CD4-positive, alpha-beta T cell treated with Interleukin-4 for 4 hours (primary cell): ENCODE results near the gene SLC6A17.

ENCODE experiments used
- DNase-seq: peaks from one replicate; pipeline ENCODE4 v3.0.0-alpha.2; 2020

Gene SLC6A17

GRCh38 chr1:110224240-110224995, 74.1 kb downstream of the SLC6A17 start:
- DNase-seq, result no peak

GRCh38 chr1:110225212-110225611, 74.9 kb downstream of the SLC6A17 start:
- DNase-seq, result no peak

- no peak for DNase-seq
These were observed 75.6 kb downstream of the SLC6A17 start for GRCh38 chr1:110225756-110226404.

- no peak for DNase-seq
These were observed 77.5 kb downstream of the SLC6A17 start for GRCh38 chr1:110227774-110228173.

GRCh38 chr1:110228381-110228780, 78.1 kb downstream of the SLC6A17 start:
- no peak for DNase-seq

- DNase-seq, result no peak
These were observed 78.6 kb downstream of the SLC6A17 start for GRCh38 chr1:110228869-110229268.

GRCh38 chr1:110229348-110230001, 79.2 kb downstream of the SLC6A17 start:
- no peak for DNase-seq

- DNase-seq, result no peak
These were observed 80.3 kb downstream of the SLC6A17 start for GRCh38 chr1:110230381-110231199.

- no peak for DNase-seq
These were observed 83.6 kb downstream of the SLC6A17 start for GRCh38 chr1:110233861-110234260.

GRCh38 chr1:110234691-110235090, 84.4 kb downstream of the SLC6A17 start:
- no peak for DNase-seq

GRCh38 chr1:110235181-110235833, 85.0 kb downstream of the SLC6A17 start:
- DNase-seq, result no peak

GRCh38 chr1:110235834-110236682, 85.8 kb downstream of the SLC6A17 start:
- DNase-seq, result no peak

GRCh38 chr1:110237386-110238152, 87.3 kb downstream of the SLC6A17 start:
- no peak for DNase-seq

- no peak for DNase-seq
These were observed 89.4 kb downstream of the SLC6A17 start for GRCh38 chr1:110239441-110240430.

- no peak for DNase-seq
These were observed 90.3 kb downstream of the SLC6A17 start for GRCh38 chr1:110240476-110241210.

GRCh38 chr1:110241516-110241915, 91.2 kb downstream of the SLC6A17 start:
- no peak for DNase-seq

GRCh38 chr1:110242062-110242461, 91.8 kb downstream of the SLC6A17 start:
- no peak for DNase-seq

GRCh38 chr1:110242731-110243130, 92.4 kb downstream of the SLC6A17 start:
- no peak for DNase-seq

GRCh38 chr1:110243146-110243545, 92.9 kb downstream of the SLC6A17 start:
- DNase-seq, result no peak
